Neural cell (in vitro differentiated cells): Measurements from ENCODE around the gene C11orf24.

Experiments
- CTCF ChIP-seq: fragments of 450-650 bp; IDR thresholded peaks from 2 replicates; pipeline ENCODE4 v1.5.1; 2014; ENCODE audit warnings: antibody characterized with exemption, mild to moderate bottlenecking, moderate library complexity; ENCODE audit not compliant: poor library complexity, severe bottlenecking
- EP300 ChIP-seq: fragments of 450-650 bp; conservative IDR thresholded peaks from 2 replicates; pipeline ENCODE4 v1.6.1; 2014; ENCODE audit warnings: antibody characterized with exemption, mild to moderate bottlenecking, moderate library complexity; ENCODE audit not compliant: poor library complexity, severe bottlenecking
- EZH2 ChIP-seq: fragments of 200-600, 300-800 bp; shearing (Covaris generic), sonication (generic); IDR thresholded peaks from 2 replicates; pipeline ENCODE4 v1.6.1; 2014; ENCODE audit warnings: antibody characterized with exemption, low read length, borderline replicate concordance, mild to moderate bottlenecking; ENCODE audit not compliant: insufficient read depth, poor library complexity, severe bottlenecking
- MXI1 ChIP-seq: fragments of 450-650 bp; conservative IDR thresholded peaks from 2 replicates; pipeline ENCODE4 v1.6.1; 2014; ENCODE audit warnings: antibody characterized with exemption, mild to moderate bottlenecking; ENCODE audit not compliant: poor library complexity, severe bottlenecking
- RAD21 ChIP-seq: fragments of 450-650 bp; conservative IDR thresholded peaks from 2 replicates; pipeline ENCODE4 v1.6.1; 2014; ENCODE audit warnings: antibody characterized with exemption, mild to moderate bottlenecking, moderate library complexity
- REST ChIP-seq: IDR thresholded peaks from 2 replicates; pipeline ENCODE4 v1.6.1; 2012; ENCODE audit warnings: borderline replicate concordance

DNA sequence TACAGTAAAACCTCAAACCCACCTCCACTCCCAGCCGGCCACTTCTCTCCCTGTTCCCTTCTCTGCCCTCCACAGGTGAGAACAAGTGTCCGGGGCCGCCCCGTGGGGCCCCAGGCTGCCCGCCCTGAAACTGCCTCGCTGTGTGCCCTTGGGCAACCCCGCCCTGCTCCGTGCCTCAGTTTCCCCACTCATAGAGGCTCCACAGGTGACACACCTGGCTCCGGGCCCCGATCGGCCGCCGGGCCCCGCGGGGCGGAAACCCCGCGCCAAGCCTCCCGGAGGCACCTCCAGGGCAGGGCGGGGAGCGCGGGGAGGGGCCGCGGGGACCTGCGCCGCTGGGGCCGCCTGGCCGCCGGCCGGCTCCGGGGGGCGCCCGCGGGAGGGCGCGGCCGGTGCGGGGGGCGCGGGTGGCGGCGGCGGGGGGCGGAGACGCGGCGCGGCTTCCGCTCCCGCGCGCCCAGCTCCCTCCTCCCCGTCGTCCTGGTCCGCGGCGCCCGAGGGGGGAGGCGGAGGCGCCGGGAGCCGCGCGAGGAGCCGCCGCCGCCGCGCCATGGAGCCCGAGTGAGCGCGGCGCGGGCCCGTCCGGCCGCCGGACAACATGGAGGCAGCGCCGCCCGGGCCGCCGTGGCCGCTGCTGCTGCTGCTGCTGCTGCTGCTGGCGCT, 40.5 kb upstream of the C11orf24 start, which contains the start of gene LRP5:
- no peak for TF ChIP-seq EZH2
- no peak for TF ChIP-seq CTCF
- TF ChIP-seq MXI1: no peak
- TF ChIP-seq REST: no peak
- no peak for TF ChIP-seq EP300
- TF ChIP-seq RAD21: no peak
